Glutamatergic neuron (in vitro differentiated cells): Measurements from ENCODE around the gene KANSL1L. TPM values are rescaled to one million over a fixed set of nuclear protein-coding genes. Genes with fewer than 3 reads are reported as not detected.

Source experiments
- DNase-seq: peaks from one replicate; pipeline ENCODE4 v3.0.0; 2022
- H3K27ac Mint-ChIP-seq: one replicate; pipeline ENCODE4 v1.8.0; 2020; ENCODE audit warnings: mild to moderate bottlenecking, mixed read lengths, inconsistent platforms; ENCODE audit not compliant: unreplicated experiment
- H3K27me3 Mint-ChIP-seq: one replicate; pipeline ENCODE4 v1.8.0; 2020; ENCODE audit warnings: mild to moderate bottlenecking, moderate library complexity, mixed read lengths, inconsistent platforms; ENCODE audit not compliant: unreplicated experiment
- H3K36me3 Mint-ChIP-seq: one replicate; pipeline ENCODE4 v1.8.0; 2020; ENCODE audit warnings: mild to moderate bottlenecking, mixed read lengths, inconsistent platforms; ENCODE audit not compliant: unreplicated experiment
- H3K4me1 Mint-ChIP-seq: one replicate; pipeline ENCODE4 v1.8.0; 2020; ENCODE audit warnings: mild to moderate bottlenecking, low read depth, mixed read lengths, inconsistent platforms; ENCODE audit not compliant: unreplicated experiment
- H3K4me3 Mint-ChIP-seq: one replicate; pipeline ENCODE4 v1.8.0; 2020; ENCODE audit warnings: mild to moderate bottlenecking, mixed read lengths, inconsistent platforms; ENCODE audit not compliant: unreplicated experiment
- H3K9me3 Mint-ChIP-seq: one replicate; pipeline ENCODE4 v1.8.0; 2020; ENCODE audit warnings: mild to moderate bottlenecking, moderate library complexity, mixed read lengths, inconsistent platforms; ENCODE audit not compliant: unreplicated experiment
- total RNA-seq: library from RNA; stranded (reverse); fragmentation: NEBNext Ultra II Directional; extraction: Animal tissue kit (Norgen Biotek cat#: 25700); gene quantifications from one replicate; pipeline ENCODE4 v1.2.1, GENCODE V29; 2021; ENCODE audit not compliant: unreplicated experiment
- TF ChIP-seq, protein P1 (sequence below): fragments of 200-600 bp; sonication (generic); IDR thresholded peaks from one replicate; pipeline ENCODE4 v1.5.0; 2021; ENCODE audit not compliant: partially characterized antibody, unreplicated experiment

The KANSL1L gene
- total RNA-seq, 1 donor from 2014 or later = 26.4 TPM

DNA sequence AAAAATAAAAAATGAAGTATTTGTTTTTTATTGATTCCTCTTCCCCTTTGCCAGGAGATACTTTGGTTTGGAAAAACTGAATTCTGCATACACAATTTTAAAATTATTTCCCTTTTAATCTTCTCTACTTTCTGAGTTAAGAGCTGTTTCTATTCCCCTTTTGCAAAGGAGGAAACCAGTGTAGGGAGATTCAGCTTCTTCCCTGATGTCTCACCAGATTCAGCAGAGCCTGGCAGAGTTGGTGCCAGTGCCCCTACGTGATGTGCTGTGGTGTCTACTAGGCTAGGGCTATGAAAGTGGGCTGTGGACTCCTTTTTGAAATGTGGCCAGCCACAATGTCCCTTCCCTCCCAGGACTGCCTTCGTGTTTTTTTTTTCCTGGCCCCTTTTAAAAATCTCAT is 166.3 kb downstream of the KANSL1L start:
- H3K27ac Mint-ChIP-seq = no peak overlapping the region
- DNase-seq = no peak
- H3K9me3 Mint-ChIP-seq = peaks cover 2% of the 10 kb centered on the region
- TF ChIP-seq, protein P1, sequence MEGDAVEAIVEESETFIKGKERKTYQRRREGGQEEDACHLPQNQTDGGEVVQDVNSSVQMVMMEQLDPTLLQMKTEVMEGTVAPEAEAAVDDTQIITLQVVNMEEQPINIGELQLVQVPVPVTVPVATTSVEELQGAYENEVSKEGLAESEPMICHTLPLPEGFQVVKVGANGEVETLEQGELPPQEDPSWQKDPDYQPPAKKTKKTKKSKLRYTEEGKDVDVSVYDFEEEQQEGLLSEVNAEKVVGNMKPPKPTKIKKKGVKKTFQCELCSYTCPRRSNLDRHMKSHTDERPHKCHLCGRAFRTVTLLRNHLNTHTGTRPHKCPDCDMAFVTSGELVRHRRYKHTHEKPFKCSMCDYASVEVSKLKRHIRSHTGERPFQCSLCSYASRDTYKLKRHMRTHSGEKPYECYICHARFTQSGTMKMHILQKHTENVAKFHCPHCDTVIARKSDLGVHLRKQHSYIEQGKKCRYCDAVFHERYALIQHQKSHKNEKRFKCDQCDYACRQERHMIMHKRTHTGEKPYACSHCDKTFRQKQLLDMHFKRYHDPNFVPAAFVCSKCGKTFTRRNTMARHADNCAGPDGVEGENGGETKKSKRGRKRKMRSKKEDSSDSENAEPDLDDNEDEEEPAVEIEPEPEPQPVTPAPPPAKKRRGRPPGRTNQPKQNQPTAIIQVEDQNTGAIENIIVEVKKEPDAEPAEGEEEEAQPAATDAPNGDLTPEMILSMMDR = no peak
- H3K27me3 Mint-ChIP-seq = peaks cover 2% of the 10 kb centered on the region
- no peaks in the 10 kb centered on the region for H3K4me1 Mint-ChIP-seq
- H3K36me3 Mint-ChIP-seq = no peaks in the 10 kb centered on the region
- no peak overlapping the region for H3K4me3 Mint-ChIP-seq

DNA sequence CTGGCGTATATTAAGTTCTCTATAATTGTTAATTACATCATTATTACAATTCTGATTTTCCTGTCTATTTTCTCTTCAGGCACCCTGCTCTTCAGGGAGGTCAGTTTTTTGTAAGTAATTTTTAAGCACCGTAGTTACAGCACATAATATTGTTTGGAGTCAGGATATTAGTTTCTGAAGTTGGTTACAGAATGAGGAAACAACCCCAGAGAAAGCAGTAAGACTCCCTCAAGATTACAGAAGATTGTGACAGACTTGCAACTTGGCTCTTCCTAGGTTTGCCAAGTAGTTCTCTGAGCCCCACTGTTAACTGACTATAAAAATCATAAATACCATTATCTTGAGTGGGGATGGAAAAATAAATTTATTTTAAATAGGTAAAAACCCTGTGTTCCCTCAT is 167.8 kb downstream of the KANSL1L start:
- H3K4me1 Mint-ChIP-seq = no peaks in the 10 kb centered on the region
- TF ChIP-seq, protein P1 = no peak
- H3K27ac Mint-ChIP-seq = no peak overlapping the region

DNA sequence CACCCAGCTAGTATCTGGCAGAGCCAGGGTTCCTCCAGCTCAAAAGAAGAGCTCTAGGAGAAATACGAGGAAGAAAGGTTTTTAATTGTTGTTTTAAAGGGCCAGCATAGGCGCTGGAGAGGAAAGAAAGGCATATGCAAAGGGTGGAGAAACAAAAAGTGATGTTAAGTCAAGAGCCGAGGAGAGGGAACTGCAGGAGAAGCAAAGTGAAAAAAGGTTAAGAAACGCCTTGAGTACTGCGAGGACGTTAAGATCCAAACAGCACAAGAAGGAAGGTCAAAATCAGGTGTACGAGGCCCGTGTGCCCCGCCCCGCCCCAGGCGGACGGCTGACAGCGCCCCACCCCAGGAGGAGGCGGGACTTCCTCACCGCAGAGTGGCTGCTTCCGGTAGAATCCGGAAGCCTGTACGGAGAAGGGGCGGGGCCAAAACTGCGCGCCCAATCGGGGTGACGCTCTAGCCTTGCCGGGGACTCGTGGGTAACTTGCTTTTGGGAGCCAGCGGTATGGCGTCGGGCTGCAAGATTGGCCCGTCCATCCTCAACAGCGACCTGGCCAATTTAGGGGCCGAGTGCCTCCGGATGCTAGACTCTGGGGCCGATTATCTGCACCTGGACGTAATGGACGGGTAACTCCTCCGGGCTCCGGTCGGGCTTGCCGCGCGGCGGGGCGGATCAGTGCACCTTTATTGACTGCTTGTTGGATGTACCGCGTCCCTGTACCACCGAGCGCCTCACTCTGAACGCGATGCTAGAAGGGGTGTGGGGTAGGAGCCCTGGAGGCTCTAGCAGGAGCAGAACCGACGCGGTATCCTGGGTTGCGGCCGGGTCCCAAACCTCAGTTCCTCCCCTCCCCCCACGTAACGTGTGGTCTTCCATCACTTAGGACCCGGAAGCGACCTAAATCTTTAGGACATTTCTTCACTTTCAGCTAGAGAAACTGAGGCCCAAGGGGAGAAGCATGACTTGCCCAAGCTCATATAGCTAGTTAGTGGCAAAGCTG is 168.8 kb downstream of the KANSL1L start, which contains the start of gene RPE:
TSS of gene RPE (plus strand) at position 481 of the 1,000 bp plus-strand sequence. CDS start at position 505, 24 bp downstream.
- Mint-ChIP-seq H3K36me3 (no peaks in the 10 kb centered on the region), H3K9me3 (peaks cover 2% of the 10 kb centered on the region), H3K27me3 (peaks cover 2% of the 10 kb centered on the region), H3K27ac (peak within 1 kb of the TSS; percentile 92), H3K4me3 (peak within 1 kb of the TSS; percentile 96), H3K4me1 (no peaks in the 10 kb centered on the region)
- peak; percentile 98 for DNase-seq
- TF ChIP-seq, protein P1 = no peak

More for the DNA sequence above, 167.8 kb downstream of the KANSL1L start:
- H3K36me3 Mint-ChIP-seq = no peaks in the 10 kb centered on the region
- peaks cover 2% of the 10 kb centered on the region for H3K27me3 Mint-ChIP-seq
- peak overlapping the region; percentile 96 for H3K4me3 Mint-ChIP-seq
- peaks cover 2% of the 10 kb centered on the region for H3K9me3 Mint-ChIP-seq
- no peak for DNase-seq

DNA sequence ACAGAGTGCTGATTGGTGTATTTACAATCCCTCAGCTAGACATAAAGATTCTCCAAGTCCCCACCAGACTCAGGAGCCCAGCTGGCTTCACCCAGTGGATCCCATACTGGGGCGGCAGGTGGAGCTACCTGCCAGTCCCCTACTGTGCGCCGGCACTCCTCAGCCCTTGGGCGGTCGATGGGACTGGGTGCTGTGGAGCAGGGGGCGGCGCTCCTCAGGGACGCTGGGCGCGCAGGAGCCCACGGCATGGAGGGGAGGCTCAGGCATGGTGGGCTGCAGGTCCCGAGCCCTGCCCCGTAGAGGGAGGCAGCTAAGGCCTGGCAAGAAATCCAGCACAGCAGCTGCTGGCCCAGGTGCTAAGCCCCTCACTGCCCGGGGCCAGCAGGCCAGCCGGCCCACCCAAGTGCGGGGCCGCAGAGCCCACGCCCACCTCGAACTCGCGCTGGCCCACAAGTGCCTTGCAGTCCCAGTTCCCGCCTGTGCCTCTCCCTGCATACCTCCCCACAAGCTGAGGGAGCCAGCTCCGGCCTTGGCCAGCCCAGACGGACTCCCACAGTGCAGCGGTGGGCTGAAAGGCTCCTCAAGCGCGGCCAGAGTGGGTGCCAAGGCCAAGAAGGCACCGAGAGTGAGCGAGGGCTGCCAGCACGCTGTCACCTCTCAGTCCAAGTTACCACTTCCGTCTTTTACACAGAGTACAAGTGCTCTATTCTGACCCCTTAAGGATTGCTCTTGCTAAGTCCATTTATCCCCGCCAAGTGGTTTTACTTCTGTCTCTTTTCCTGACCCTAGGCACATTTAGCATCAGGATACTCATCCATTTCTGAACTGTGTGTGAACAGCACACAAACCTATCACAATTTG is 170.5 kb downstream of the KANSL1L start:
- Mint-ChIP-seq H3K4me1 (no peaks in the 10 kb centered on the region), H3K27ac (no peak overlapping the region), H3K27me3 (no peaks in the 10 kb centered on the region), H3K36me3 (no peaks in the 10 kb centered on the region), H3K4me3 (no peak overlapping the region), H3K9me3 (peaks cover 2% of the 10 kb centered on the region)
- DNase-seq = no peak
- TF ChIP-seq, protein P1 = no peak
